Measurements from ENCODE around the gene SPAG6.

GRCh38 chr10:22308390-22308789 lies 36.9 kb upstream of the SPAG6 start:
- TF ChIP-seq CTCF (IDR thresholded peaks at IDR 0.05) (no peak), POLR2A (IDR thresholded peaks at IDR 0.05) (no peak)

Measured in esophagus squamous epithelium (tissue), 4 donors.